ENCODE results near the gene GIPC2. TPM values are rescaled to one million over a fixed set of nuclear protein-coding genes. Genes with fewer than 3 reads are reported as not detected.
"Not testable (repeated sequence)": the region's sequence is repeated elsewhere in the genome, so short reads cannot be mapped to it uniquely, and the experiment has no call there.

GIPC2 gene
- total RNA-seq, 2 experiments from 2014 or later, result 0.13 to 0.21 TPM

GRCh38 chr1:78055565-78056132, 9.9 kb downstream of the GIPC2 start:
- CTCF ChIA-PET, result no interaction called here
- POLR2A ChIA-PET, result no interaction called here

DNA sequence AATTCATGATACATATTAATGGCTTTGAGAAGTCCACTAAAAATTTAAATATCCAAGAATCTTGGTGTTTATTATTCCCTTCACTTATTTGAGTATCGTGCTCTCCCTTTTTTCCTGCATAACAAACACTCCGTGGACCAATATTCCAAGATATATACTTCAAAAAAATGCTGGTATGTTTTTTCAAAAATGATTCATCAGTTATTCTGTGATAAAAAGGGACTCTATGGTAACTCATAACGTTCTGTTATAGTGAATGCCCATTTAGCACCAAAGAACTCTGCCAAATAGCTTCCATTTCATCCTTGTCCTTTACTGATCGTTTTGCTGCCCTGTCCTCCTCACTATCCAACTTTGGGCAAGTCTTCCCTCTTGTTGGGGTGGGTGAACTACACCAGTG, 12.9 kb downstream of the GIPC2 start:
- POLR2A ChIA-PET, result no interaction called here
- CTCF ChIA-PET, result no interaction called here

DNA sequence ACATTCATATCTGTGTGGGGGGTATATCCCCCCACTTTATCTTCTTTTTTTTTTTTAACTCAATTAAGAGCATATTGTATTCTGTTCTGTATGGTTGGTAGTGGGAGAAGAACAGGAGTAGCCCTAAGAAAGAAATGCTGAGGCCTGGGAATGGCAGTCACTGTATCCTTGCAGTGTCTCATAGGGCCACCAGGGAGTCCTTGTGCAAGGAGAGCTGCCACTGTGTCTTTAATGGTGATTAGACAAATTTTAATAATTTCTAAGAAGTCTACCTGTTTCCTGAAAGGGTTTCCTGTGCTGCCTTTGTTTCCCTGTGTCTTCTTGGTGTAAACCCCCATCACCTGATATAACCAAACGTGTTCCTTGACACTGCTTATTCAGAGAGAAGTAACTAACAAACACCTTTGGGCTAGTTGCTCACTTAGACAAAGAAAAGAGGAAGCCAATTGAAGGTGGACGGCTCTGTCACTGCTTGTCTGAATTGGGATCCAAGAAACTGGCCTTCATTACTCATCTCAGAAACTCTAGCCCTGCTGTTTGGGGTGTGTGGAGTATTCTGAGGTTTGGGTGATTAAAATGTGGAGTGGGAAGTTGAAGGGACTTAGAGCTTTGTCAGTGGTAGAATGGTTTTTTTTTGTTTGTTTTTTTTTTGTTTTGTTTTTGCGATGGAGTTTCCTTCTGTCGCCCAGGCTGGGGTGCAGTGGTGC, 15.2 kb downstream of the GIPC2 start:
- ChIA-PET POLR2A (no interaction called here), CTCF (no interaction called here)

GRCh38 chr1:78061825-78062523, 16.2 kb downstream of the GIPC2 start:
- ChIA-PET CTCF (no interaction called here), POLR2A (no interaction called here)

- POLR2A ChIA-PET, CTCF ChIA-PET: not testable (repeated sequence)
Observed at GRCh38 chr1:78064886-78065285, 19.1 kb downstream of the GIPC2 start.

GRCh38 chr1:78068681-78069283, 23.0 kb downstream of the GIPC2 start:
- ChIA-PET POLR2A (no interaction called here), CTCF (no interaction called here)

DNA sequence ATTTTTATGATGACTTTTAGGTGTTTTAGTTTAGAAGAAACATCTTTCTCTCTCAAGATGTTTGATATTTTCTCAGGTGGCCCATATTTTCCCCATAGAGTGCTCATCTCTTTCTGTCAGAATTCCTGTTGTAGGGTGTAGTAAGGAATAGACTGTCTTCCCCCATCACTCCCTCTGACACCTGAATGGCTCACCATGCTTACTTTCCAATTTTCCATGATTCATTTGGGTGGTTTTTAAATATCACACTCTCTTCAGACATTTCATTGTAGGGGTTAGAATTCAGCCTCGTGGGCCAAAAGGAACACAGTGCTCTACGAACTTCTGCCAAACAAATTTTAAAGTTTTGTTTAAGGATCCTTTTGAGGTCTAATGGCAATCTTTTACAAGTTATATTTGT, 24.0 kb downstream of the GIPC2 start:
- ChIA-PET POLR2A (no interaction called here), CTCF (no interaction called here)

GRCh38 chr1:78070210-78070609, 24.4 kb downstream of the GIPC2 start:
- ChIA-PET CTCF (no interaction called here), POLR2A (no interaction called here)

- CTCF ChIA-PET, result no interaction called here
Observed at GRCh38 chr1:78070758-78071157, 25.0 kb downstream of the GIPC2 start.

DNA sequence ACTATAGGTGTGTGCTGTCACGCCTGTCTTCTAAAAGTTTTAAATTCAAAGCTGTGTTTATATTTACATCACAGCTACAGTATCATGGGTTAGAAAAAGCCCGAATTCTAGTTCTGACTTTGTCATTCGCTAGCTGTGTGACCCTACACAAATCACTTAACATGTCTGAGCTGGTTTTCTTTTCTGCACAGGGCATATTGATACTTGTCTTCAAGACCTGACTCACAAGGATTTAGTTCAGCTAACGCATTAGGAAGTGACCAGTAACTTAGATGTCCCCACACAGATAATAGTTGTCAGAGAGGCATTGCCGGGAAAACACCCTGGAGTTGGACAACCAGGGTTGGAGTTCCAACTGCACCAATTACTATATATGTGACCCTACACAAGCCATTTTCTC, 25.9 kb downstream of the GIPC2 start:
- ChIA-PET POLR2A (no interaction called here), CTCF (no interaction called here)

More at GRCh38 chr1:78070758-78071157, 25.0 kb downstream of the GIPC2 start:
- POLR2A ChIA-PET, result no interaction called here

DNA sequence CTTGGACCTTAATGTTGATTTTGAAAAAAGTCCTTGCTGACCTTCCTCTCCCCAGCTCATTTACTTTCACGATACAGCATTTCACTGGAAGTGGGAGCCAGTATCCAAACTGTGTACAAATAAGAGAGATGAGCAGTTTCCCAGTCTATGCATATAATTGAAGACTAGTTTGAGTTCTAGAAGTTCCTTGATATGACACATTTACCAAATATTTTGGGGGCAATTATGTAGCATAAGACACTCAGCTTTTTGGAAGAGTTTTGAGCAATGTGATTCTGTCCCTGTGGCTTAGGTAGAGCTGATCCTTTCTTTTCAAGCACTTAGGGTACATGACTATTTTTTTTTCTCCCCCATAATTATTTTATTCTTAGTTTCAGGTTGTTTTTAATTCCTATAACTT, 26.4 kb downstream of the GIPC2 start:
- POLR2A ChIA-PET, result no interaction called here
- CTCF ChIA-PET, result no interaction called here

GRCh38 chr1:78073441-78073840, 27.7 kb downstream of the GIPC2 start:
- ChIA-PET CTCF (no interaction called here), POLR2A (no interaction called here)

- CTCF ChIA-PET, result no interaction called here
- POLR2A ChIA-PET, result no interaction called here
Observed at GRCh38 chr1:78075621-78076020, 29.9 kb downstream of the GIPC2 start.

- ChIA-PET POLR2A (no interaction called here), CTCF (interaction anchor here (1.2 kb wide), 1 partner anchor 36 kb away, joined by 3 read pairs; no protein-coding TSS in a partner anchor)
Observed at GRCh38 chr1:78078358-78078757, 32.6 kb downstream of the GIPC2 start.

- ChIA-PET CTCF (interaction anchor here (1.2 kb wide), 1 partner anchor 35 kb away, joined by 3 read pairs; no protein-coding TSS in a partner anchor), POLR2A (interaction anchor here (1.4 kb wide), 1 partner anchor 75 kb away, joined by 3 read pairs; no protein-coding TSS in a partner anchor)
Observed at GRCh38 chr1:78079580-78079979, 33.8 kb downstream of the GIPC2 start.

- POLR2A ChIA-PET, result no interaction called here
Observed at GRCh38 chr1:78080767-78081166, 35.0 kb downstream of the GIPC2 start.

DNA sequence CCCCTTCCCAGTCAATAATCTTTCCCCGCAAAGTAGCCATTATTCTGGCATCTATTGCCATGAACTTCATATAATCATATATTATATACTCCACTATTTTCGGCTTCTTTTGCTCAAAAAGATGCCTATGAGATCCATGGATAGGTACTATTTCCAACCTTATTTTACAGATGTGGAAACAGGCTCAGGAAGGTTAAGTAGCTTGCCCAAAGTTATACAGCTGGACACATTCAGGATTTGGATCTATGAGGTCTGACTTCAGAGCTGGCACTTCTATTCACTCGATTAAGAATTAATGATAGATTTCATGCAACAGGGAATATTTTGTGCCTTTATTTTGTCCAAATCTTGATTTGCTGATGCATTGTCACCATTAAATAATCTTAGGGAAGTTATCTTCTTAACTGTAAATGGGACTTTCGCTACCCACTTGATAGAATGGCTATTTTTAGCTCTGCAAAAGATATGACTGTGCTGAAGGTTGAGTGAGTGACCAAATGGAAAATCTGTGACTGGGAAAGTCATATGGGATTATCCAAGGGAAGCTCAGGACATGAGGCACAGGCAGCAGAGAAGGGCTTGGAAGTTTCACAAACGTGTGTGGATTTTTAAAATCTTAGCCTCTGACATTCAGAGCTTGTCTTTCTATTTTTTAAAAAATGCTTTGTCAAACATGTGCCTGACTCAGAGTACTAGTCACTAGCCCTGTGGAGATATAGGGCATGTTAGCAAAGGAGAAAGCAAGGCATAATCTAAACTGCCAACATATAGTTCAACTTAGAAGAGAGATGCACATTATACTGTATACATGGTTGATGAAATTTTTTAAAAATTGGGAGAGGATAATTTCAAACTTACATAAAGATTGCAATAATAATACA, 36.5 kb downstream of the GIPC2 start:
- POLR2A ChIA-PET, result interaction anchor here (1.2 kb wide), 1 partner anchor 78 kb away, joined by 4 read pairs; the partner anchor contains the start of gene DNAJB4
- CTCF ChIA-PET, result no interaction called here

More at GRCh38 chr1:78080767-78081166, 35.0 kb downstream of the GIPC2 start:
- CTCF ChIA-PET, result no interaction called here

DNA sequence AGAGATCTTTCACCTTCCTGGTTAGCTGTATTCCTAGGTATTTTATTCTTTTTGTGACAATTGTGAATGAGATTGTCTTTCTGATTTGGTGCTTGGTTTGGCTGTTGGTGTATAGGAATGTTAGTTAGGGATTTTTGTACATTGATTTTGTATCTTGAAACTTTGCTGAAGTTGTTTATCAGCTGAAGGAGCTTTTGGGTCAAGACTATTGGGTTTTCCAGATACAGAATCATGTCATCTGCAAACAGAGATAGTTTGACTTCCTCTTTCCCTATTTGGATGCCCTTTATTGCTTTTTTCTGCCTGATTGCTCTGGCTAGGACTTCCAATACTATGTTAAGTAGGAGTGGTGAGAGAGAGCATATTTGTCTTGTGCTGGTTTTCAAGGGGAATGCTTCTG, 38.9 kb downstream of the GIPC2 start:
- CTCF ChIA-PET, result interaction anchor here (0.6 kb wide), 1 partner anchor 536 kb away, joined by 3 read pairs; no protein-coding TSS in a partner anchor

DNA sequence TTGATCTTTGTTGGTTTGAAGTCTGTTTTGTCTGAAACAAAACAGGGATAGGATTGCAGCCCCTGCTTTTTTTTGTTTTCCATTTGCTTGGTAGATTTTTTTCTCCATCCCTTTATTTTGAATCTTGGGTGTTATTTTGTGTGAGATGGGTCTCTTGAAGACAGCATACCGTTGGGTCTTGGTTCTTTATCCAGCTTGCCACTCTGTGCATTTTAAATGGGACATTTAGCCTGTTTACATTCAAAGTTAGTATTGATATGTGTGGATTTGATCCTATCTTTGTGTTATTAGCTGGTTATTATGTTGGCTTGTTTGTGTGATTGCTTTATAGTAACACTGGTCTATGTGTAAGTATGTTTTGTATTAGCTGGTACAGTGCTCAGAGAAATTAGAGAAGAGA, 40.9 kb downstream of the GIPC2 start:
- POLR2A ChIA-PET, result no interaction called here
- CTCF ChIA-PET, result no interaction called here

More for the DNA sequence above, 38.9 kb downstream of the GIPC2 start:
- POLR2A ChIA-PET, result not testable (repeated sequence)

DNA sequence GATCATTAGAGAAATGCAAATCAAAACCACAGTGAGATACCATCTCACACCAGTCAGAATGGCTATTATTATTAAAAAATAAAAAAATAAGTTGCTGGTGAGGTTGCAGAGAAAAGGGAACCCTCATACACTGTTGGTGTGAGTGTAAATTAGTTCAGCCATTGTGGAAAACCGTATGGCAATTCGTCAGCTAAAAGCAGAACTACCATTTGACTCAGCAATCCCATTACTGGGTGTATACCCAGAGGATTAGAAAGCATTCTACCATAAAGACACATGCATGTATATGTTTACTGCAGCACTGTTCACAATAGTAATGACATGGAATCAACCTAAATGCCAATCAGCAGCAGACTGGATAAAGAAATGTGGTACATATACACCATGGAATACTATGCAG, 42.2 kb downstream of the GIPC2 start:
- CTCF ChIA-PET, result no interaction called here
- POLR2A ChIA-PET, result no interaction called here
